ENCODE data around the gene CHRM3. TPM values are rescaled to one million over a fixed set of nuclear protein-coding genes. Genes with fewer than 3 reads are reported as not detected.

CHRM3 gene
- total RNA-seq, 1 donor from 2014 or later: 6.0 TPM

DNA sequence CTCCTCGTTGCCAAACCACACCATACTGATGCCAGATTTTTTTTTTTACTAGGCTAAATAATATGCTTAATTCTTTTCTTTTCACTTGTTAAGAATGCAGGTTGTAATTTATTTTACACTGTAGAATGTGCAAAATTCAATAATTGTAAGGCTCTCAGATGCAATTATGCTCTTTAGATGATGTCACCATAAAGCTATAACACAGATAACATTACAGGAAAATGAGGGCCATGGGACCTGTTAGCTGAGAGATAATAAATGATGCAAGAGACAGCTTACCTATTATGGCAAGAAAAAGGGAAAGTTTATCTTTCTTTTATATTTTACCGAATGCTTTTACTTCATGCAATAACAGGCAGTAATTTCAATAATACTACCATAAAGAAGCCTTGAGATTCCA, 35.4 kb downstream of the CHRM3 start:
- Histone ChIP-seq H3K9me3 (no peaks in the 10 kb centered on the region), H3K4me3 (no peak overlapping the region), H3K27ac (no peak overlapping the region), H3K36me3 (no peaks in the 10 kb centered on the region), H3K4me1 (no peaks in the 10 kb centered on the region), H3K27me3 (ENCODE audit: low read depth) (no peaks in the 10 kb centered on the region)
- ATAC-seq (no peak), DNase-seq (no peak)
- intact Hi-C loops (cut with DNase I): no loop called here
- TF ChIP-seq, protein P1, sequence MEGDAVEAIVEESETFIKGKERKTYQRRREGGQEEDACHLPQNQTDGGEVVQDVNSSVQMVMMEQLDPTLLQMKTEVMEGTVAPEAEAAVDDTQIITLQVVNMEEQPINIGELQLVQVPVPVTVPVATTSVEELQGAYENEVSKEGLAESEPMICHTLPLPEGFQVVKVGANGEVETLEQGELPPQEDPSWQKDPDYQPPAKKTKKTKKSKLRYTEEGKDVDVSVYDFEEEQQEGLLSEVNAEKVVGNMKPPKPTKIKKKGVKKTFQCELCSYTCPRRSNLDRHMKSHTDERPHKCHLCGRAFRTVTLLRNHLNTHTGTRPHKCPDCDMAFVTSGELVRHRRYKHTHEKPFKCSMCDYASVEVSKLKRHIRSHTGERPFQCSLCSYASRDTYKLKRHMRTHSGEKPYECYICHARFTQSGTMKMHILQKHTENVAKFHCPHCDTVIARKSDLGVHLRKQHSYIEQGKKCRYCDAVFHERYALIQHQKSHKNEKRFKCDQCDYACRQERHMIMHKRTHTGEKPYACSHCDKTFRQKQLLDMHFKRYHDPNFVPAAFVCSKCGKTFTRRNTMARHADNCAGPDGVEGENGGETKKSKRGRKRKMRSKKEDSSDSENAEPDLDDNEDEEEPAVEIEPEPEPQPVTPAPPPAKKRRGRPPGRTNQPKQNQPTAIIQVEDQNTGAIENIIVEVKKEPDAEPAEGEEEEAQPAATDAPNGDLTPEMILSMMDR (IDR thresholded peaks at IDR 0.05): no peak

GRCh38 chr1:239422818-239423217, 36.5 kb downstream of the CHRM3 start:
- Histone ChIP-seq H3K4me3 (no peak overlapping the region), H3K4me1 (no peaks in the 10 kb centered on the region), H3K27me3 (ENCODE audit: low read depth) (no peaks in the 10 kb centered on the region), H3K27ac (no peak overlapping the region), H3K9me3 (no peaks in the 10 kb centered on the region), H3K36me3 (no peaks in the 10 kb centered on the region)
- TF ChIP-seq, protein P1 (IDR thresholded peaks at IDR 0.05): no peak
- intact Hi-C loops (cut with DNase I): no loop called here
- ATAC-seq (no peak), DNase-seq (no peak)

DNA sequence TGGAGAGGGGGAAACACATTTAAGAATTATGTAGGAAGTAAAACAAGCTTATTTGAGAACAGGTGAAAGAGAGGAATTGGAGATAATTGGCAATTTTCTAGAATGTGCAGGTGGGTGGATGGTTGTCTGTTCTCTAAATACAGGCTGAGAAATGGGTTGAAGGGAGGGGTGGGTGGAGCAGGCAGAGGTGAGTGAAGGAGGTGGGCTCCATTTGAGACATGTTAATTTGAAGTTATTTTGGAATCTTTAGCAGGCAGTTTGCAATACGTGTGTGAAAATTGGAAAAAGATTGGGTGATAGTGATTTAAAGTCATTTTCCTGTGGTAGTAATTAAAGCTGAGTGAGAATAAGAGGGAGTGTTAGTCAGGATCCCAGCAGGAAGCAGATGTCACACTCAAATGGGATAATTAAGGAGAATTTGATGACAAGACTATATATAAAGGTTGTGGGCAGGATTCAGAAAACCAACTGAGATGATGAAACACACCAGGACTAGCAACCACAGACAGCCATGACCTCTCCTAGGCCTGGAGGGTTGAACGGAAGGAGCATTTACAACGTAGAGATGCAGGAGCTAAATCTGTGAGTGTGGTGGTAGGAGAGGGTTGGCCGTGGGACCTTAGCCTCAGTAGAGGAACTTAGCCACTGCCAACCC, 40.6 kb downstream of the CHRM3 start:
- no peaks in the 10 kb centered on the region for H3K4me1 ChIP-seq
- TF ChIP-seq, protein P1 (IDR thresholded peaks at IDR 0.05): no peak
- intact Hi-C loops (cut with DNase I): no loop called here
- H3K27me3 ChIP-seq (ENCODE audit: low read depth): no peaks in the 10 kb centered on the region
- H3K4me3 ChIP-seq: no peak overlapping the region
- H3K9me3 ChIP-seq: no peaks in the 10 kb centered on the region
- no peak for ATAC-seq
- no peaks in the 10 kb centered on the region for H3K36me3 ChIP-seq
- no peak overlapping the region for H3K27ac ChIP-seq
- DNase-seq: no peak

- H3K4me1 ChIP-seq: no peaks in the 10 kb centered on the region
- no peaks in the 10 kb centered on the region for H3K27me3 ChIP-seq (ENCODE audit: low read depth)
- no peaks in the 10 kb centered on the region for H3K36me3 ChIP-seq
- H3K27ac ChIP-seq: no peak overlapping the region
- ATAC-seq (no peak), DNase-seq (no peak)
- intact Hi-C loops (cut with DNase I): no loop called here
- H3K9me3 ChIP-seq: no peaks in the 10 kb centered on the region
- TF ChIP-seq, protein P1 (IDR thresholded peaks at IDR 0.05): no peak
- no peak overlapping the region for H3K4me3 ChIP-seq
Observed at GRCh38 chr1:239427712-239428111, 41.3 kb downstream of the CHRM3 start.

GRCh38 chr1:239428120-239428710, 41.8 kb downstream of the CHRM3 start:
- H3K9me3 ChIP-seq: no peaks in the 10 kb centered on the region
- TF ChIP-seq, protein P1 (IDR thresholded peaks at IDR 0.05): no peak
- no peak overlapping the region for H3K4me3 ChIP-seq
- DNase-seq: no peak
- H3K4me1 ChIP-seq: no peaks in the 10 kb centered on the region
- ATAC-seq: no peak
- intact Hi-C loops (cut with DNase I): no loop called here
- no peaks in the 10 kb centered on the region for H3K27me3 ChIP-seq (ENCODE audit: low read depth)
- no peak overlapping the region for H3K27ac ChIP-seq
- no peaks in the 10 kb centered on the region for H3K36me3 ChIP-seq
